HG02852 (cell line): ENCODE measurements around the gene PTPRT.

Source experiments
- ATAC-seq: cut with Tn5 transposase; IDR thresholded peaks from one replicate; pipeline ENCODE4 v1.9.1; 2021; ENCODE audit warnings: mild to moderate bottlenecking, moderate library complexity; ENCODE audit not compliant: unreplicated experiment

Gene PTPRT

DNA sequence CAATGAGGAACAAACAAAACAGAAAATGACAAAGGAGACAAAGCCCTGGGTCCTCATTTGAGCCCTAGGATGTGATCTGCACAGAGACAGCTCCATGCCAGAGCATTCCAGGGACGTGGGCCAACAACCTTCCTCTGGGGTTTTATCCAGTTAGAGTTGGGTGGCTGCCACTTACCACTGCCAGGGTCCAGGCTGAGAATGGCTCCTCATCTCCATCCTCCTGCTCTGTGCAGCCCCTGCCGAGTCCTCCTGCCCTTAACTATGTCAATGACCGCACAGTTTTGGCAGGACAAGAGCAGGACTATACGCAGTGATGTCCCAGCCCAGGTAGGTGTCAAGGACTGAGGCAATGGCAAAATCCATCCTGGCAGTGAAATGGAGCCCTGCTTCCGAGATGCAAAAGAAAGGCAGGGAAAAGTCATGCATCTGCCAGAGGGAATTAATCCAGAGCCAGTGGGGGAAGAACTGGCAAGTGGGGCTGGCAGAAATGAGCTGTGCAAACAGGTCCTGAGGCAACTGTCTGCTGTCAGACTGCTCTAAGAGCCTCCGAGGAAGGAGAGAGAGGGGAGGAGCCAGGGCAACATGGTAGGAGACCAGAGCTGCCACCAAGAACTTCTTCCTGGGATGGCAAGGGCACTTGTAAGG is 449.4 kb downstream of the PTPRT start:
- ATAC-seq = no peak

DNA sequence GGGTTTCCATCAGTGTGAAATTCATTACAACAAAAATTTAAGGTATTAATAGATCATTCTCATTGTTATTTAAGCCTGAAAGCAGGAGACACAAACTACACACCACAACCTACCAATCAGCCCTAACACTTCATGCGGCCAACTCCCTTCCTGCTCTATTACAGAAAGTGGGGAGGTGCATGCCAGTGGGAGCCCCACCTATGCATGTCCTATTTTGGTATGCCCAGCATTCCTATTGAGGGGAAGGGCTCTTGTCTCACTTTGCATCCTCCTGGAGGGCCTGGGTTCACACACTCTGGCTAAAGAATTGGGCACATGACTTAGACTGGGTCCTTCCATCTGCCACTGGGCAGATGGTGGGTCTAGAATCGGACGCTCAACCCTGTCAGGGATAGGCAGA is 450.0 kb downstream of the PTPRT start:
- ATAC-seq = no peak

GRCh38 chr20:42735539-42735938 is 454.2 kb downstream of the PTPRT start:
- no peak for ATAC-seq

DNA sequence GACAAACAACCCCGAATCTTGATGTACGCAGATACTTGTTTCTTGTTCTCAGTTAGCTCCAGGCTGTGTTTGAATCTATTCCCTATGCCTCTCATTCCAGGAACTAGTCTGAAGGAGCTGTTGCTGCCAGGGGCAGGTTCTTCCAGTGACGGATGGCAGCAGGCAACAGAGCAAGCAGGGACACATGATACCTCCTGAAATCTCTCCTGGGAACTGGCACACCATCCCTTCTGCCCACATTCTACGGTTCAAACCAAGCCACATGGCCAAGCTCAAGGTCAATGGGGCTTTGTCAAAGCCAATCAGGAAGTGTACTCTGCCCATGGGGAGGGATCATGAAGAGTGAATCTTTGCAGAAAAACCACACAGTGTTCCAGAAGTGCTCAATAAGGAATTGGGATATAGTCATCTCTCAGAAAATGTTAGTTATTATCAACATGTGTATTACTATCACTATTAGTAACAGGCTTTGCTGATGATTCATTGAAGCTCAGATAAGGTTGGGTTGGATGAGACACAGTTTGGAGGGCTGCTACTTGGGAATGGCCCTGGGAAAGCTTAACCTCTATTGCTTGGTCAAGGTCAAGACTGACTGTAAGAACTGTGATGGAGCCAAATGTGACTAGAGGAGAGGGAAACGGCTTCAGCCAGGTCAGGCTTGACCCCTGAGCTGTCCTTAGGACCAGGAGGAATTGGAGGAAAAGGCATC is 454.9 kb downstream of the PTPRT start:
- no peak for ATAC-seq

- no peak for ATAC-seq
Observed at GRCh38 chr20:42721923-42722322, 467.8 kb downstream of the PTPRT start.

GRCh38 chr20:42714298-42715141 is 475.2 kb downstream of the PTPRT start:
- ATAC-seq = no peak

DNA sequence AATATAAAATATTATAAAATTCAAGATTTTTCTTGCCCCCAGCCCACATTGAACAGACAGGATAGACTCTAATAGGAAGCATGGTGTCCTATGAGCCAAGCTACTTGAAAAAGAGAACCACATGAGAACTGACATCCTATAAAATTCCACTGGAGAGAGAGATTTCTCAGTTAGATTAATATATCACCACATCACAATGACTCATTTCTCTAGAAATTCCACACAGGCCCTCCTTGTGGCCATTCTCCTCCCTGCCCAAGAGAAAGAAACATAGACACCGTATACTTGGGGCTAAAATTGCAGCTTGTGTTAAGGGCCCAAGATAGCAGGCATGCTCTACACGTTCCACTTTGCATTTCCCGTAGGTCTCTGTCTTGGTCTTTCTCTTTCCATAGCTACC is 481.4 kb downstream of the PTPRT start:
- ATAC-seq = no peak

DNA sequence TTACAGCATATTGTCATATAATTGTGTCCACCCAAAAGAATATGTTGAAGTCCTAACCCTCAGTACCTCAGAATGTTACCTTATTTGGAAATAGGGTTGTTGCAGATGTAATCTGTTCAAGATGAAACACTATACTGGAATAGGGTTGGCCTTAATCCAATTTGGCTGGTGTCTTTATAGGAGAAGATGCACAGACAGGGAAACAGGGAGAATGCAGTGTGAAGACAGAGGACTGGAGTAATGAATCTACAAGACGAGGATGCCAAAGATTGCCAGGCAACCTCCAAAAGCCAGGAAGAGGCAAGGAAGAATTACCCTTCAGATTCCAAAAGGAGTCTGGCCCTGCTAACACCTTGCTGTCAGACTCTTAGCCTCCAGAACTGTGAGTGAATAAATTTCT is 482.9 kb downstream of the PTPRT start:
- ATAC-seq = no peak

GRCh38 chr20:42705550-42705949 is 484.2 kb downstream of the PTPRT start:
- no peak for ATAC-seq

DNA sequence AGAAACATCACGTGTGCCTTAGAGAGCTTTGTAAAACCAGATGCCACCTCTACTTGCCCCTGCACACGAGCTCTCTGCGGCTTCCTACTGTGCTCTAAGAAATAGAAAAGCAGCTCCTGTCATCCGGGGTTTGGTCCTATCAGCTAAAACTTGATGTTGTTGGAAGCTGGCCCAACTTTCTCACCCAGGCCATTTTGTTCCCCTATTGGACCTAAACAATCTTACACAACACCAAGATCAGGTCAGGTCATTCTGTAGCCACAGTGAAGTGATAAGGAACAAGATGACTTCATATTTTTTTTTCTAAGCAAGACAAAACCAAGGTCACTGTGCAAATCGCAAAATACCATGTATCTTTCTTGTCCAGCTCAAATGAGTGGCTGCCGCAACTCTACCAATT is 486.0 kb downstream of the PTPRT start:
- no peak for ATAC-seq

GRCh38 chr20:42701948-42702347 is 487.8 kb downstream of the PTPRT start:
- no peak for ATAC-seq

GRCh38 chr20:42700372-42700771 is 489.3 kb downstream of the PTPRT start:
- no peak for ATAC-seq

DNA sequence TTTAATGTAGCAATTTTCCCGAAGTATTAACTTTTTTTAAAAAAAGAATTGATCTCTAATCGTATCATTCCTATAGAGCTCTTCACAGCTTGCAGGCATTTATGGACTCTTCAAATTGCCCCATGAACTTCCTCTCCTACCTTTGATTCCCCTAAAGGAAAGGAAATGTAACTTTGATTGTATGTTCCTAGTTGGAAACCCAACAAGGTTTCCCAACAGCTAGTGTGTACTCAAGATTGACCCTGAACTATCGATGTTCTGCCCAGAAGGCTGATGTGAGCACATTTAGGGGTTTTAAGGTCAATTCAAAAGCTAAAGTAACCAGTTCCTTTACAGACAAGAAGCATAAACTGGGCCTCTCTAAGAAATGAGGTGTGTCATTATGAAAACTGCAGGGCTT is 491.7 kb downstream of the PTPRT start:
- no peak for ATAC-seq

DNA sequence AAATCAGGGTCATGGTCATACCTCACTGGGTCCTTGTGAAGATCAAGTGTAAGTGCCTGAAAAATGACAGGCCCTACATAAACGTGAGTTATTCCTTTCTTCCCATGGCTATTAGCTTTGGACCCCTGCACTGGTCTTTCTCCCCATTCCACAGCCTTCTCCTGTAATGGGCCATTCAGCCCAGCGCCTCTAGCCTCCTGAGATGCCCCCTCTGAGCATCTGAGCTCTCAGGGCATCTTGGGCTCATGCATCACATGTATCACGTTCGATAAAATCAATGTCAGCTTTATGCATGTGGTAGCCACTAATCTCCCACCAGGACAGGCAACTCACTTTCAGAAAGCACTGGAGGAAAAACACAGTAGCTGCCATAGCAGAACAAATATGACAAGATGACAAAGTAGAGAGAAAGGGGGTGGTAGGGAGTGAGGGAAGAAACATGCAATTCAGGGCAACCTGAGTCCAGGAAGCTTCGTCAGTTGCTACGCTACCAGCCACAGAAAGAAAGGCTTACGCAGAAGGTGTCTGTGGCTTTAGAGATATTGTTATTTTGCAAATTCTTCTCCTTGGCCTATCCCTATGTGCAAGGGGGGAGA is 498.8 kb downstream of the PTPRT start:
- ATAC-seq = no peak

GRCh38 chr20:42688576-42688975 is 501.1 kb downstream of the PTPRT start:
- ATAC-seq = no peak

GRCh38 chr20:42686057-42686456 is 503.6 kb downstream of the PTPRT start:
- no peak for ATAC-seq

DNA sequence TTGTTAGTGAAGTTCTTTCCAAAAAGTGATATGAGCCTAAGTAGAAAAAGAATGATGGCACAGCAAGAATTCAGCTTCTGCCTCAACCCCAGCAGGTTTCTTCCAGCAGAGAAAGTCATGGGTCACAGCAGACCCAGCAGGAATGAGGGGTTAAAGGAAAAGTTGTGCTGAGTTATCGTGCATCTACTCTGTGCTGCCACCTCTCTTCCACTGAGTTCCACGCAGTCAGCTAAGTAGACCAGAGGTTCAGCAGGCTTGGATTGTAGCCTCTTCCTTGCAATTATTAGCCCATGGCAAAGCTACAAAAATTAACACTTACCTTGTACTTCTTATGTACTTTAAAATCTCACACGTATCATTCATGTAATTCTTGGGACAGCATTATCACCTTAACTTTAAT is 510.8 kb downstream of the PTPRT start:
- ATAC-seq = no peak

DNA sequence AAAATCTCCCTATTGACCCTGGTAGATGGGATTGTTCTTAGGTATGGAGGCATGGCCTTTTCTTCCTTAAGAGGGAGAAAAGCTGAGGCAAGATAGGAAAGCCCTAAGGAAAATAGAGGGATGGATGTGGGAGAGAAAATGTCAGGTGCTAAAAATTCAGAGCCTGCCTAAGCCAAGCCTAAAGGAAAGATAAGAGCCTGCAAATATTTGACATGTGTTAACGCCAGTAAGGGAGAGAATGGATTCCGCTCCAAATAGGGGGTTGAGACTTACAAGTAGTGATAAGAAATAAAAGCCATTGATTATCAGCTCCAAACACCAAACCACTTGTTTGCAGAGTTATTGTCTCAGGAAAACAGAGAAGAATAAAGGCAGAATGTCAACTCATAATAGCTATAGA is 533.6 kb downstream of the PTPRT start:
- no peak for ATAC-seq

GRCh38 chr20:42652266-42652665 is 537.4 kb downstream of the PTPRT start:
- no peak for ATAC-seq

DNA sequence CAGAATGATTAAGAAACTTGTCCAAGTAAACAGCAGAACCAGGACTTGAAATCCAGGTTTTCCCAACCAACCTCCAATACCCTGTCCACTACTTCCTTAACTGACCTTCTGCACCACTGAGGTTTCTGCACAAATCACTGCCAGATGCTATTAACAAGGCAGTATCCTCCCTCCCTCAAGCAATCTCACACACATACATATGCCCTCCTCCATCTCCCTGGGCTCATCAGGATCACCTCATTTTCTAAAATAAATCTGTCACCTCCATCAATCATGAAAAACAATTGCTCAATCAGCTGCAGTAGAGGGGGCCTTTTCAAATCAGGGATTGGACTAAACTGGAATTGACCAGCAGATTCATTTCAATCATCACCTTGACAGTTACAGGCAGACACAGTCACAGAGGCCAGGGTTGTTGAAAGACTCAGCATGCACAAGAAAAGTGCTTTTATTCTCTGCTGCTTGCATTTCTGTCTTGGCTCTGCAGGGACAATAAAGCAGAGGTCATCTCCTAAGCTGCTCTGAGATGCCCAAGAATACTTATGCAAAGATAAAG is 539.4 kb downstream of the PTPRT start:
- ATAC-seq = no peak

DNA sequence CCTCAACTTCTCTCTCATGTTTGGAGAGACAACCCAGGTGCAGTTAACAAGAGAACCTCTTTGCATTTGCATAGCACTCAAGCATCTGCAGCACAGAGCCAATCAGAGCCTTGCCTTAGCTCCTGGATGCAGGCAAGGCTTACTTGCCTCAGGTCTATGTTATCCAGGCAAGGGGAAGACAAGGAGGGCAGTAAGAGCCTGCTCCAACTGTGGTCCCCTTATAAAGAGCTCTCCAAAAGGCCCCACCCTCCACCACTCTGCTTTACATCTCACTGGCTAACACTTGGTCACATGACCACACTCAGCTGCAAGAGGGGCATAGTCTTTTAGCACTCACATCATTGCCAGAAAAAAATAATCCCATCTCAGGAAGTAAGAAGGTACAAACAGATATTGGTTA is 540.0 kb downstream of the PTPRT start:
- ATAC-seq = no peak
